H1 (cell line): ENCODE data around the gene DENND11. TPM values are rescaled to one million over a fixed set of nuclear protein-coding genes. Genes with fewer than 3 reads are reported as not detected.

Experiments
- CTCF ChIA-PET: fragments of 300-600 bp; sonication (Branson Sonifier 250); formaldehyde crosslinking; loops from one replicate; lab custom pipeline; 2021; ENCODE audit not compliant: partially characterized antibody; lab: Charles Lee
- POLR2A ChIA-PET: fragments of 300-600 bp; sonication (Branson Sonifier 250); formaldehyde crosslinking; loops from one replicate; lab custom pipeline; 2021; ENCODE audit warnings: inconsistent platforms; ENCODE audit not compliant: partially characterized antibody; lab: Charles Lee
- DNase-seq, 2 experiments: peaks; one replicate each; pipeline versions ENCODE4 v3.0.0 to v3.0.0-alpha.2; 2010 to 2022; ENCODE audit warnings: low spot score in 2 of 2, low read depth in 1 of 2, mixed read lengths in 1 of 2
- FAIRE-seq: peaks from 2 replicates; lab custom pipeline; 2011; peaks lifted over from hg19 to GRCh38; lab: Jason Lieb, UNC
- H2AFZ ChIP-seq: 2 replicates; pipeline ENCODE4 v1.8.1; 2012; ENCODE audit warnings: low read length, inconsistent platforms
- H2AK5ac ChIP-seq: 2 replicates; pipeline ENCODE4 v1.6.1; 2013; ENCODE audit warnings: low read depth, low read length
- H2BK120ac ChIP-seq: replicated peaks from 2 replicates; pipeline ENCODE3; 2013; ENCODE audit warnings: low read depth, low read length, inconsistent platforms
- H2BK12ac ChIP-seq: 2 replicates; pipeline ENCODE4 v1.6.1; 2013; ENCODE audit warnings: low read depth, low read length
- H2BK15ac ChIP-seq: 2 replicates; pipeline ENCODE4 v1.6.1; 2013; ENCODE audit warnings: low read length
- H2BK20ac ChIP-seq: 2 replicates; pipeline ENCODE4 v1.6.1; 2013; ENCODE audit warnings: low read length
- H2BK5ac ChIP-seq: 2 replicates; pipeline ENCODE4 v1.6.1; 2013; ENCODE audit warnings: low read depth, low read length
- H3K14ac ChIP-seq: 2 replicates; pipeline ENCODE4 v1.6.1; 2013; ENCODE audit warnings: inconsistent platforms; ENCODE audit not compliant: insufficient read length
- H3K18ac ChIP-seq: 2 replicates; pipeline ENCODE4 v1.6.1; 2013; ENCODE audit warnings: low read length; ENCODE audit errors: extremely low read depth
- H3K23ac ChIP-seq: 2 replicates; pipeline ENCODE4 v1.6.1; 2013; ENCODE audit warnings: inconsistent platforms; ENCODE audit not compliant: insufficient read length
- H3K23me2 ChIP-seq: 2 replicates; pipeline ENCODE4 v1.6.1; 2013; ENCODE audit warnings: low read depth, low read length
- H3K27ac ChIP-seq: 2 replicates; pipeline ENCODE4 v1.6.1; 2011; ENCODE audit warnings: low read depth, low read length, inconsistent platforms
- H3K27me3 ChIP-seq, 4 experiments: replicated peaks in 1 of 4; 1 replicate in 1 of 4; 2 replicates in 3 of 4; pipeline versions ENCODE4 v1.6.1 to v1.8.1; 2011 to 2013; ENCODE audit warnings: low read length in 3 of 4, mild to moderate bottlenecking in 3 of 4, inconsistent platforms in 2 of 4, mixed read lengths in 2 of 4, moderate library complexity in 1 of 4; ENCODE audit not compliant: control insufficient read depth in 3 of 4, insufficient read depth in 3 of 4; ENCODE audit errors: extremely low read depth in 1 of 4
- H3K36me3 ChIP-seq, 4 experiments: 2 replicates each; pipeline versions ENCODE4 v1.6.1 to v1.8.1; 2011 to 2013; ENCODE audit warnings: mild to moderate bottlenecking in 4 of 4, low read length in 3 of 4, moderate library complexity in 2 of 4, control low read depth in 1 of 4, inconsistent platforms in 1 of 4; ENCODE audit not compliant: insufficient read depth in 4 of 4, control insufficient read depth in 2 of 4
- H3K4ac ChIP-seq: replicated peaks from 2 replicates; pipeline ENCODE3; 2013; ENCODE audit warnings: low read length, low read depth, mixed read lengths, inconsistent platforms; ENCODE audit not compliant: insufficient read length
- H3K4me1 ChIP-seq, 4 experiments: replicated peaks in 1 of 4; 1 replicate in 1 of 4; 2 replicates in 3 of 4; pipeline versions ENCODE4 v1.6.1 to v1.8.1; 2011 to 2013; ENCODE audit warnings: low read length in 3 of 4, inconsistent platforms in 2 of 4, mixed read lengths in 1 of 4; ENCODE audit not compliant: insufficient read depth in 4 of 4, control insufficient read depth in 3 of 4
- H3K4me2 ChIP-seq, 2 experiments: 2 replicates each; pipeline versions ENCODE4 v1.6.1 to v1.8.1; 2011 to 2013; ENCODE audit warnings: low read depth in 2 of 2, low read length in 2 of 2, control low read depth in 1 of 2, inconsistent platforms in 1 of 2, mild to moderate bottlenecking in 1 of 2; ENCODE audit not compliant: insufficient read depth in 1 of 2
- H3K4me3 ChIP-seq, 4 experiments: fragments of 200-600, 300-600 bp in 1 of 4; sonication (generic), shearing (Covaris generic), sonication (Bioruptor Twin) in 1 of 4; 2 replicates each; pipeline versions ENCODE4 v1.5.1 to v1.8.1; 2011 to 2016; ENCODE audit warnings: low read length in 4 of 4, low read depth in 3 of 4, control low read depth in 2 of 4, inconsistent platforms in 2 of 4, mild to moderate bottlenecking in 2 of 4, mixed read lengths in 1 of 4, moderate library complexity in 1 of 4; ENCODE audit not compliant: insufficient read depth in 2 of 4; ENCODE audit errors: extremely low read depth in 1 of 4
- H3K56ac ChIP-seq: replicated peaks from 2 replicates; pipeline ENCODE3; 2013; ENCODE audit warnings: low read depth, mild to moderate bottlenecking, mixed read lengths, low read length, inconsistent platforms; ENCODE audit not compliant: insufficient read length
- H3K79me1 ChIP-seq: 2 replicates; pipeline ENCODE4 v1.6.1; 2013; ENCODE audit warnings: low read depth, low read length, control low read depth
- H3K79me2 ChIP-seq, 2 experiments: 2 replicates each; pipeline versions ENCODE4 v1.6.1 to v1.8.1; 2012 to 2013; ENCODE audit warnings: low read length in 2 of 2, mild to moderate bottlenecking in 2 of 2, inconsistent platforms in 1 of 2; ENCODE audit not compliant: insufficient read depth in 2 of 2, control insufficient read depth in 1 of 2
- H3K9ac ChIP-seq, 4 experiments: replicated peaks in 1 of 4; 1 replicate in 1 of 4; 2 replicates in 3 of 4; pipeline versions ENCODE4 v1.6.1 to v1.8.1; 2011 to 2013; ENCODE audit warnings: low read depth in 3 of 4, low read length in 3 of 4, control low read depth in 2 of 4, mild to moderate bottlenecking in 2 of 4, moderate library complexity in 2 of 4, inconsistent platforms in 1 of 4; ENCODE audit errors: extremely low read depth in 1 of 4
- H3K9me3 ChIP-seq, 2 experiments: 2 replicates each; pipeline versions ENCODE4 v1.6.1 to v1.8.1; 2012 to 2013; ENCODE audit warnings: mild to moderate bottlenecking in 2 of 2, moderate library complexity in 2 of 2, control low read depth in 1 of 2, inconsistent platforms in 1 of 2, low read depth in 1 of 2, low read length in 1 of 2, mixed read lengths in 1 of 2; ENCODE audit not compliant: insufficient read depth in 2 of 2
- H4K20me1 ChIP-seq, 2 experiments: replicated peaks in 1 of 2; 2 replicates each; pipeline versions ENCODE3 to v1.8.1; 2011 to 2013; ENCODE audit warnings: inconsistent platforms in 2 of 2, low read length in 2 of 2, mild to moderate bottlenecking in 1 of 2; ENCODE audit not compliant: insufficient read depth in 2 of 2, control insufficient read depth in 1 of 2
- H4K5ac ChIP-seq: 2 replicates; pipeline ENCODE4 v1.6.1; 2013; ENCODE audit warnings: low read length, low read depth, mixed read lengths, inconsistent platforms; ENCODE audit not compliant: insufficient read length
- H4K8ac ChIP-seq: 2 replicates; pipeline ENCODE4 v1.8.0; 2013; ENCODE audit warnings: mild to moderate bottlenecking, moderate library complexity, low read length, inconsistent platforms; ENCODE audit not compliant: insufficient read depth; ENCODE audit errors: extremely low read depth
- H4K91ac ChIP-seq: replicated peaks from 2 replicates; pipeline ENCODE3; 2013; ENCODE audit warnings: low read length, mixed read lengths, inconsistent platforms; ENCODE audit not compliant: insufficient read length
- EZH2 ChIP-seq: fragments of 200-600 bp; sonication (generic); IDR thresholded peaks from 2 replicates; pipeline ENCODE4 v1.7.1; 2012; ENCODE audit warnings: low read depth, mild to moderate bottlenecking, moderate library complexity, low read length, inconsistent platforms; ENCODE audit not compliant: severe bottlenecking
- HDAC2 ChIP-seq, 2 experiments: fragments of 300-600 bp in 1 of 2; sonication (generic) in 1 of 2; IDR thresholded peaks; 2 replicates each; pipeline ENCODE4 v1.6.1; 2011 to 2012; ENCODE audit warnings: low read depth in 2 of 2, low read length in 2 of 2, mild to moderate bottlenecking in 2 of 2, moderate library complexity in 2 of 2, borderline replicate concordance in 1 of 2, inconsistent platforms in 1 of 2
- NANOG ChIP-seq: IDR thresholded peaks from 2 replicates; pipeline ENCODE4 v1.6.1; 2011; ENCODE audit warnings: low read length, low read depth, mild to moderate bottlenecking, inconsistent platforms; ENCODE audit not compliant: insufficient read depth, poor library complexity, severe bottlenecking
- RAD21 ChIP-seq, 2 experiments: IDR thresholded peaks in 1 of 2; conservative IDR thresholded peaks in 1 of 2; 2 replicates each; pipeline ENCODE4 v1.6.1; 2011; ENCODE audit warnings: low read depth in 2 of 2, low read length in 2 of 2, improper control_type of control experiment in 1 of 2, inconsistent platforms in 1 of 2, mild to moderate bottlenecking in 1 of 2, moderate library complexity in 1 of 2
- WGBS, 2 experiments: shearing (Covaris generic) in 1 of 2; methylation state at CpG; one replicate each; pipeline versions ENCODE4 v1.1.6 to v1.1.7; 2013 to 2015; ENCODE audit warnings: low lambda C conversion rate in 2 of 2, mixed read lengths in 2 of 2, inconsistent platforms in 1 of 2, low coverage in 1 of 2, missing lambda C conversion rate in 1 of 2; ENCODE audit not compliant: insufficient replicate concordance in 2 of 2, insufficient coverage in 1 of 2, insufficient read length in 1 of 2; ENCODE audit errors: extremely low coverage in 1 of 2, missing lambda C conversion rate in 1 of 2; 5-methylcytosine and 5-hydroxymethylcytosine counted together
- polyA plus RNA-seq, 7 experiments: library from polyadenylated mRNA; depleted of rRNA in 3 of 7; stranded (reverse) in 5 of 7; unstranded in 2 of 7; fragments of >200 nt in 5 of 7; fragments of 200-250 nt in 2 of 7; gene quantifications; 1 replicate in 5 of 7; 2 replicates in 1 of 7; 4 replicates in 1 of 7; pipeline versions ENCODE4 v1.2.1 to v1.2.3, GENCODE V29; 2011 to 2013; ENCODE audit warnings: missing spikeins in 2 of 7, mixed read lengths in 2 of 7
- total RNA-seq: library from RNA; stranded (reverse); fragmentation: NEBNext Ultra II Directional; extraction: Animal tissue kit (Norgen Biotek cat#: 25700); gene quantifications from 2 replicates; pipeline ENCODE4 v1.2.1, GENCODE V29; 2021
- TF ChIP-seq, protein P1 (sequence below): IDR thresholded peaks from 2 replicates; pipeline ENCODE4 v1.6.1; 2011; ENCODE audit warnings: low read length, improper control_type of control experiment

Gene DENND11
- total and polyA plus RNA-seq, 2 of the 8 experiments (the other 6 are each of a cell fraction or from before 2014, with no cell fraction given) = 8.0 to 26.8 TPM

DNA sequence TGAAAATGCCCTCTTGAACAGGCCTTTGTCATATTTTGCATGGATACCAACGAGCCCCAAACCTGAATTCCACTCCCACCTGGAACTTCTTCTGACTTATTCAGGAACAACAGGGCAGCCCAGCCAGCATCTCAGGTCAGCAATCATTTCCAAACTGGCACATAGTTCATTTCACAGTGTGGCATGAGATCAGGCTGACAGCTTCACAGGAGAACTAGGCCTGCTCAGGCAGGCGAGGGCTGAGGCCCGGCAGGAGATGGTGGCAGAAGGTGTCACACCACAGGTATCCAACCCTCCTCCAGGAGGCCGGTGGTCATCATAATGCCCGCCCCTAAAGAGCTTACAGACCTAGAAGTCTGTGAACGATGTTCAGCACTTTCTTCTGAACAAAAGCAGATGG, 42.5 kb downstream of the DENND11 start:
- Histone ChIP-seq H3K27me3 (no peaks in the 10 kb centered on the region), H3K9ac (no peak overlapping the region), H3K18ac (no peak overlapping the region), H2BK15ac (no peak overlapping the region), H2BK20ac (no peak overlapping the region), H4K20me1 (no peaks in the 10 kb centered on the region), H2BK5ac (no peak overlapping the region), H3K79me2 (no peaks in the 10 kb centered on the region), H3K4me2 (no peak overlapping the region), H4K5ac (no peak overlapping the region), H3K23ac (no peak overlapping the region), H3K79me1 (no peaks in the 10 kb centered on the region; the same call in none of the 2 replicates), H3K56ac (no peak overlapping the region), H3K14ac (no peak overlapping the region), H2AFZ (no peak overlapping the region), H4K91ac (no peak overlapping the region), H3K4me1 (no peaks in the 10 kb centered on the region; a peak in 1 of 7 replicates), H3K4me3 (no peak overlapping the region), H2BK120ac (no peak overlapping the region), H2AK5ac (no peak overlapping the region), H3K27ac (no peak overlapping the region), H3K23me2 (no peaks in the 10 kb centered on the region), H3K36me3 (peaks cover 0 to 39% (median 17%) of the 10 kb centered on the region in 4 experiments; a peak in 7 of 8 replicates), H3K4ac (no peak overlapping the region)
- ChIA-PET CTCF (interaction anchor here (0.6 to 6.5 kb wide), 2 partner anchors 10 to 15 kb away, joined by 3 to 47 read pairs; no protein-coding TSS in a partner anchor), POLR2A (interaction anchor here (1.0 kb wide), 1 partner anchor 13 kb away, joined by 3 read pairs; no protein-coding TSS in a partner anchor)
- WGBS, 2 experiments = 95% methylated on average over 6 of the region's 6 CpGs; no CpG with 5 or more reads in 1 of the 2 experiments
- DNase-seq = no peak
- FAIRE-seq = no peak
- TF ChIP-seq EZH2 (no peak), HDAC2 (IDR thresholded peaks at IDR 0.05; ENCODE audit: borderline replicate concordance in 1 of 2, low read depth in 2 of 2, low read length in 2 of 2) (no peak), NANOG (no peak), RAD21 (IDR thresholded peaks at IDR 0.05 in 1 of 2, conservative IDR thresholded peaks at IDR 0.05 in 1 of 2; ENCODE audit: low read depth in 2 of 2, low read length in 2 of 2) (no peak)
- TF ChIP-seq, protein P1, sequence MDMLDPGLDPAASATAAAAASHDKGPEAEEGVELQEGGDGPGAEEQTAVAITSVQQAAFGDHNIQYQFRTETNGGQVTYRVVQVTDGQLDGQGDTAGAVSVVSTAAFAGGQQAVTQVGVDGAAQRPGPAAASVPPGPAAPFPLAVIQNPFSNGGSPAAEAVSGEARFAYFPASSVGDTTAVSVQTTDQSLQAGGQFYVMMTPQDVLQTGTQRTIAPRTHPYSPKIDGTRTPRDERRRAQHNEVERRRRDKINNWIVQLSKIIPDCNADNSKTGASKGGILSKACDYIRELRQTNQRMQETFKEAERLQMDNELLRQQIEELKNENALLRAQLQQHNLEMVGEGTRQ = no peak
- TF ChIP-seq, all 59 proteins: peak for 0
- no peak overlapping the region for H2BK12ac ChIP-seq
- H3K9me3 ChIP-seq = no peaks in the 10 kb centered on the region
- H4K8ac ChIP-seq = no peak overlapping the region
